ENCODE data around the gene TDRD9. TPM values are rescaled to one million over a fixed set of nuclear protein-coding genes. Genes with fewer than 3 reads are reported as not detected.
"Not testable (repeated sequence)": the region's sequence is repeated elsewhere in the genome, so short reads cannot be mapped to it uniquely, and the experiment has no call there.

TDRD9 gene
- polyA plus RNA-seq, 10 donors, result 0.10 to 1.4 (median 0.51) TPM

DNA sequence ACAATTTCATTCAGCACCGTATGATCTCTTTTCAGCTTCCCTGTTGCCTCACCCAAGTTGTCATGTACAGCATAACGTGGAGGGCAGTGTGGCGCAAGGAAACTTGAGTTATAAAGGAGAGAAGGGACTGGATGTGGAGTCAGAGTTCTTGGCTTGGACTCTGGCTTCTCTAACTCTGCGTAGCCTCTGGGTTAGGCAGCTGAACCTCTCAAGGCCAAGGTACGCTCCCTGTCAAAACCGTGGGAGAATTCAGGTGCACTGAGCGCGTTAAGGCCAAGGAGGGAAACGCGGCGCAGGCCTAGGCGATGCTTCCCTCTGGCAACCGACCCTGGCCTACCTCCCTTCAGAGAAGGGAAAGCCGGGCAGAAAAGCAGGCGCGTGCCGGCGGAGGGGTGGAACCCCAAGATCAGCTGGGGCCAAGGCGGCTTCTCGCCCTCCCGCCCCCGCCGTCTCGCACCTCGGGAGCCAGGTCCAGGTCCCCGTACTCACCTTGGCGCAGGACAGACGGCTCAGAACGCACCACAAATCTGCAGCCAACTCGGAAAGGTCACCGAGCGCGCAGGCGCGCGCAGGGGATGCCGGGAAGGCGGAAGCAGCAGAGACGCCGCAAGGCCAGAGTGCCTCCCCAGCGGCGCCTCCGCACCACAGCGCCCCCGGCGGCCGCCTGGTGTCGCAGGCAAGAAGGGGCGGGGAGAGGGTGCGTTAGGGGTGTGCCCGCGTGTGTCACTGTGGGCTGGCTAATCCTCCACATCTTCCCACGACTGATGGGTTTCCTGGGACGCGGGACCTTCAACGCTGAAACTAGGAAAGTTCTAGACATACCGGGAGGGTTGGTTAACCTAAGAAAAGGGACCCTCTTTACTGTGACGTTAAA, 7.0 kb upstream of the TDRD9 start:
- peak; percentile 91 to 98 (median 98) for DNase-seq

DNA sequence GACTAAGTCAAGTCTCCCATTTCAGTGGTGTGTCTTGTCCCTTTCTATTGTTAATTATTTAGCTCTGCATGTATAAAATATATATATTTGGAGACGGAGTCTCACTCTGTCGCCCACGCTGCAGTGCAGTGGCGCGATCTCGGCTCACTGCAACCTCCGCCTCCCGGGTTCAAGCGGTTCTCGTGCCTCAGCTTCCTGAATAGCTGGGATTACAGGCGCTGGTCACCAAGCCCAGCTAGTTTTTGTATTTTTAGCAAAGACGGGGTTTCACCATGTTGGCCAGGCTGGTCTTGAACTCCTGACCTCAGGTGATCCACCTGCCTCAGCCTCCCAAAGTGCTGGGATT, 6.4 kb upstream of the TDRD9 start:
- DNase-seq, result not testable (repeated sequence)

DNA sequence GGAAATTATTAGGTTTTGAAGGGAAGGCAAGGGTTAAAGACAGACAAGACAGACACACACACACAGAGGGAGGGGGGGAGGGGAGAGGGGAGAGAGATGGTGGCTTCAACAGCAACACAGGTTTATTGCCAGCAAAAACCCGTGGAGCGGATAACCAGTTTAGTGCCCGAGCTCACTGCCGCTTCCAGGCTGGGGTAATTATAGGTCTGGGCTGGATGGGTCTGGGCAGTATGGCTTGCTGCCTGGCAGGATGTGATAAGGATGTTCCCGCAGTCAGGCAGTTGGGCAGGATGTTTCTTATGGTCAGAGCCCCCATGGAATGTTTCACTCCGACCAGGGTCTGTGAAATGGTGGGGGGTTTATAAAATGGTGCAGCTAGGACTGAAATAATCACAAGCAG, 4.4 kb upstream of the TDRD9 start:
- no peak for DNase-seq

DNA sequence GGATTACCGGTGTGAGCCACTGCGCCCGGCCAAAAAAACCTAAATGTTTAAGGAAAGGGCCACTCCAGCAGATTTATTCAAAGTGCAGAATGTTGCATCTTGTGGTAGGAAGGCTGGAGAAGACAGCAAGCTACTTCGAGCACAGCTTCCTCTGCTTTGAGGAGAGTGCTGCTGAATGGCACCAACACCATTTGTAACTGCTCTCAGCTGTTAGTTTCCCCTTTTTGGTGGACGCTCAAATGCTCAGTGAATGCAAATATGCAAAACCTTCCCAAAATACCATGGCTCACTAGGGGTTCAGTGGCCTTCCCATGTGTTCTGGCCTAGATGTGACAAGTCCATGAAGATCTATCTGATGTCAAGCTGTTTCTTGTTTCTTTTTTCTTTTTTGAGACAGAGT, 2.9 kb upstream of the TDRD9 start:
- no peak for DNase-seq

DNA sequence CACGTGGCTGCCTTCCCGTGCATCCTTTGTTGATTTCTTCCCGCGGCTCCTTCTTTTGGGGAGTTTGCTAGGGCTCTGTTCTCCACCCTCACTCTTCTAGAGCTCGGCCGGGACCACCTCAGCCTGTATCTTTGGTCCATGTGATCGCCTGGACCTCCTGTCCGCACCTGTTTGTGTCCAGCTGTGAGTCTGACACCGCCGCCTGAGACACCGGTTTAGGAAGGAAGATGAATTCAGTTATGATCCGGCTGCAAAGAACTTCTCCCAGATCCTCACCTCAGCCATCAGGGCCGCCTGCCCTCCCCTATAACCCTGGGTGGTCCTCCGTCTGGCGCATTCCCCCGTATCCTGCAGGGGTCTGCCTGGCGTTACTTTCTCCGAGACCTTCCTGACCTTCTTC, 690 bp upstream of the TDRD9 start:
- no peak for DNase-seq

DNA sequence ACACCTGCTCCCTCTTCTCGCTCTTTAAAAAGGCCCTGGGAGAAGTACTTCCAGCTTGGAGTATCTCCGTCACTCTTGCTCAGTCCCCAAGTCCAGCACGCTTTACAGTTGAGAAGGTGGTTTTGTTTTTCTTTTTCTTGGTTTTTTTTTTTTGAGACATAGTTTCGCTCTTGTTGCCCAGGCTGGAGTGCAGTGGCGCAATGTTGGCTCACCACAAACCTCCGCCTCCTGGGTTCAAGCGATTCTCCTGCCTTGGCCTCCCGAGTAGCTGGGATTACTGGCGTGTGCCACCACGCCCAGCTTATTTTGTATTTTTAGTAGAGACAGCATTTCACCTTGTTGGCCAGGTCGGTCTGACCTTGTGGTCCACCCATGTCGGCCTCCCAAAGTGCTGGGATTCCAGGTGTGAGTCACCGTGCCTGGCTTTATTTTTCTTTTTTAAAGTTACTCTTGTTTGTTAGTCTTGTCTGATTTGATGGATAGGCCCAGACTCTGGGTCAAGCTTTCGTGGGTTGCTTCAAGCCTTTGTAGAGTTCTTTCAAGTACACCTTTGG, 1.9 kb downstream of the TDRD9 start:
- DNase-seq, result no peak

DNA sequence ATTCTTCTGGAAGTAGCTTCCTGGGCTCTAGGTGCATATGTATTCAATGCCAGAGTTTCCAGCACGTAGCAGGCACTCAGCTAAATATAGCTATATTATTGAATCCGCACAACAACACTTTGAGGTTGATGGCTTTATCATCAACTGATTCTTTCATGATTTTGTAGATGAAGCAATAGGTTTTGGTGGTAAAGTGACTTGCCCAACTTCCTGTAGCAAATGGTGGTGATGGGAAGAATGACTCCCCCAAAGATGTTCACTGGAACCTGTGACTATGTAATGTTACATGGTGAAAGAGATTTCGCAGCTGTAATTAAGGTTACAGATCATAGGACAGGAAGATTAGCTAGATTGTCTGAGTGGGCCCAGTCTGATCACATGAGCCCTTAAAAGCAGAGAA, 3.2 kb downstream of the TDRD9 start:
- no peak for DNase-seq

DNA sequence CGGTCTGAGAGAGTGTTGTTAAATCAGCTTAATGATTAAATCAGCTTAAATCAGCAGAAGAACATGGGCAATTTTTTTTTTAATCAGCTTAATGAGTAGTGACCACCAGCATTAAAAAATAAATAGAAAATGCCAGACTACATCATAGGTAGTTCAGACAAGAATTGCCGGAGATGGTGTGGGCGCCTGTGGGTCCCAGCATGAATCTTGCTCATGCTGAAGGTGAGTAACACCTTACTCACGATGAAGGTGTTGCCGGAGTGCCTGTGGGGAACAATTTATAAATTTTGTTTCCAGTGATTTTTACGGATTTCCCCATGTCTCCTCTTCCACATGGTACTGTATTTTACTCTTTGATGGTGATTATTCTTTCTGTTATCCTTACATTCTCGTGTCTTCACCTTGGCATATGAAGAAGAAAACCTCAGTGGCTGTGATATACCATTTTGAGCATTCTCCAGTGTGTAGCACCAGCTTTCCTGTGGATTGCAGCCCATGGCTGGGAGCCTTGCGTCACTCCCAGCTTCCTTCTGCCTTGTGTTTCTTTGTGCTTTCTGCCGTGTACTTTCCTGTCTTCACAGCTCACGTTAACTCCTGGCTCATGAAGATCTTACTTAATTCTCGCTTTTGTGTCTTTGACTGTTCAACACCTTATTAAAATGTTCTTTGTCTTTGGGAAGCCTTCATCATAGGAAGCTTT, 4.7 kb downstream of the TDRD9 start:
- no peak for DNase-seq

DNA sequence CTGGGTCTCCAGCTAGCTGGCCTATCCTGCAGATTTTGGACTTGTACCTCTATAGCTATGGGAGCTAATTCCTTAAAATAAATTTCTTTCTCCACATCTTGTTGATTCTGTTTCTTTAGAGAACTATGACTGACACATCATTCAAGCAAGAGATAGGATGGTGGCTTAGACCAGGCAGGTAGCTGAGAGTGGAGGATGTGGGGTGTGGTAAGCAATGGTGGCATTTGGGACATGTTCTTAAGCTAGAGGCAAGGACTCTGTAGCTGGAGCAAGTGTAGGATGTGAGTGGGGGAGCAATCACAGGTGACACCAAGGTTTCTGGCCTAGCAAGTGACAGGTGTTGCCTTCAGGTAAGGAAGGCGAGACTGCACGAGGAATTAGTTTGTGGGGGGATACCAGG, 6.8 kb downstream of the TDRD9 start:
- no peak for DNase-seq

DNA sequence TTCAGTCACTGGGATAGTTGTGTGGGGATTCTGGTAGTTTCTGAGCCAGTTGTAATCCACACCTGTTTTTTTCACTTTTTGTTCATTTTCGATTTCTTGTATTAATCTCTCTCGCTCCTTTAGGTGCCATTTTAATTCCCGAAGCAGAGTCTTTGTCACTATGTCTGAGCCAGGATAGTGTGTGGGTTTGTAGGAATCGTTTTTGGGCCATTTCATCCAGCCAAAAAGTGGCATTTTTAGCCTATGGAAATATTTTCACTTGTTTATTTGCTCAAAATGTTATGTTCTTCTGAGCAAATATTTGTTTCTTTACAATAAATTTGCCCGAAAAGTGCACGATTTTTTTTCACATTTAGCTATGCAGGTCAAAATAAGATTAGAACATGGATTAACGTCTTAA, 13.2 kb downstream of the TDRD9 start:
- no peak for DNase-seq

DNA sequence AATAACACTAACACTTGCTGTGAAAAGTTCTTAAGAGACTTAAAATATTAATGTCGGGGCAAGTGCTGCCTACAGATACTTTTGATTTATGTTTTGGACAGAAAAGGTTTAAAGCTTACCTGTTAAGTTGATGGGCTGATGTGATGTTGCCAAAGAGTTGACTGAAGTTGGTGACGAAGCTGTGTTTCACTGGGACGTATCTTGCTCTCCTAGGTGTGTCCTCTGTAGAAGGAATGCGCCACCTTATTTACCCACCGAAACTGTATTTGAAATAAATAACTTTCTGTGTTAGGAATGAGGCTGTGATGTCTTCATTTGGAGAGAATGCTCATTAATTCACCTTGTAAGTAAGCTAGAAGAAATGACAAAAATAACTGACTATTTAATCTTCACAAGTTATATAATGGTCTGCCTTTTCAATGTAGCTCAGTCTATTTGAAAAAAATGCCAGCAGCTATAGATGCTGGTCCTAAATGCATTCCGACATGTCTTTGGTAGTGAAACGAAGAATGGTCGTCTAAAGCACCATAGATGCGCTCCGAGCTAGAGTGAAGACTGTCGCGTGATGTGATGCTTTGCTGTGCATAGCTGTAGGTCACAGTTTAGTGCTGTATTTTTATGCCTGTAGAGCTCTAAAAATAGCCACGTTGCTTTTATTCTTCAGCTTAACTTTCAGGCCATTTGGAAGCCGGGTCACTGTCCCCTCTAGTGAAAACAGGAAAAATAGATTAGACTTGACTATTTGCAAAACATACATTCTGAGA, 13.9 kb downstream of the TDRD9 start, which contains the start of gene RD3L:
RD3L (minus strand) TSS at position 557 of the 764 bp plus-strand sequence. CDS start 834 bp downstream, outside the sequence.
- no peak for DNase-seq

DNA sequence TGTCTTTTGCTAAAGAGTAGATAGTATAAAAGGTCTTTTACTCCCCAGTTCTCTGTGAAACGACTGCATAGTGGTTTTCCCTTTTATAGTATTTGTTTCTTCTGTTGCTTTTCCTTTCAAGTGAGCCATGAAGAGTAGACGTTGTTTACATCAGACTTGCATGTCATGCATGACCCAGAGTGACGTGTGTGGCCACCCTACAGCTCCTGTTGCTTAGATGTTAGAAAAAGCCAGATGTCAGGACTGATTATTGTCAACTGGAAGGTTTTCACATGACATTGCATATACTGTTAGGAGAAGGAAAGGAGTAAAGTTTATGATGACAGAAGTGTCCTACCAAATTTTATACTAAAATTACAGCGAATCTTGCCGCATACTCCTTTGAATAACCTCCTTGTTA, 15.4 kb downstream of the TDRD9 start:
- no peak for DNase-seq

DNA sequence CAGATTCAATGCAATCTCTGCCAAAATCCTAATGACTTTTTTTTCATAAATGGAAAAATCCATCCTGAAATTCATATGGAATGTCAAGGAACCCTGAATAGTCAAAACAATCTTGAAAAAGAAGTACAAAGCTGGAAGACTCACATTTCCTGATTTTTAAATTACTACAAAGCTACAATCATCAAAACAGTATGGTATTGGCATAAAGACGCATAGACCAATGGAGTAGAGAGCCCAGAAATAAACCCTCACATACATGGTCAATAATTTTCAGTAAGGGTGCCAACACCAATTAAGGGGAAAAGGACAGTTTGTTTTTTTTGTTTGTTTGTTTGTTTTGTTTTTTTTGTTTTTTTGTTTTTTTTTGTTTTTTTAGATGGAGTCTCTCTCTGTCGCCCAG, 18.7 kb downstream of the TDRD9 start:
- no peak for DNase-seq

DNA sequence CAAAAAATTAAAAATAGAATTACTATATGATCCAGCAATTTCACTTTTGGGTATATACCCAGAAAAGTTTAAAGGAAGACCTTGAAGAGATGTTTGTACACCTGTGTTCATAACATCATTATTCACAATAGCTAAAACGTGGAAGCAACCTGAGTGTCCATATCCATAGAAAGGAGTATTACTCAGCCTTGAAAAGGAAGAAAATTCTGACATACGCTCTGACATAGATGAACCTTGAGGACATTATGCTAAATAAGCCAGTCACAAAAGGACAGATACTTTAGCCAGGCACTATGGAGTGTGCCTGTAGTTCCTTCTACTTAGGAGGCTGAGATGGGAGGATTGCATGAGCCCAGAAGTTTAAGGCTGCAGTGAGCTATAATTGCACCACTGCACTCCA, 20.2 kb downstream of the TDRD9 start:
- DNase-seq, result no peak

DNA sequence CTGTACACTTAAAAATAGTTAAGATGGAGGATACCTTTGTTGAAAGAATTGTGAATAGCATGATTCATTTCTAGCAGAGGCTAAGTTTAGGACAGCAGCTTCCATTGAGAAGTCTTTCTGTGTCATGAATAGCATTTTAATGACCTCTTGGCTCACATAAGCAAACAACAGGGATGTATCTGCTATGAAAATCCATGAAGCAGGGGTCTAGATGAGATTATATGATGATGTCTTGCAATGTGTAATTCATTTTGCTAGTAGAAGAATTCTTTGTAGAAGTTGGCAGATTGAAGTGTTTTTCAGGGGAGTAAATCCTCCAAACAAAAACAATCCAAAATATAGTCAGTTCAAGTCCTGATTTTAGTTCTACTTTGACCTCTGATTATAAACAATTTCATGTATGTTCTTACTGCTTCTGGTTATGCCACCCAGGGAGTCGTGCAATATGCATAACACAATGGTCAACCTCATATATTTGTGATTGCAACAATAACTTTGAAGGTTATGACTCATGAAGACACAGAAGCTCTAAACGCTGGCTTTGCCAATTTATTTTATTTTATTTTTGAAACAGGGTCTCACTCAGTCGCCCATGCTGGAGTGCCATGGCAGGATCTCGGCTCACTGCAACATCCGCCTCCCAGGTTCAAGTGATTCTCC, 21.0 kb downstream of the TDRD9 start:
- DNase-seq, result no peak

DNA sequence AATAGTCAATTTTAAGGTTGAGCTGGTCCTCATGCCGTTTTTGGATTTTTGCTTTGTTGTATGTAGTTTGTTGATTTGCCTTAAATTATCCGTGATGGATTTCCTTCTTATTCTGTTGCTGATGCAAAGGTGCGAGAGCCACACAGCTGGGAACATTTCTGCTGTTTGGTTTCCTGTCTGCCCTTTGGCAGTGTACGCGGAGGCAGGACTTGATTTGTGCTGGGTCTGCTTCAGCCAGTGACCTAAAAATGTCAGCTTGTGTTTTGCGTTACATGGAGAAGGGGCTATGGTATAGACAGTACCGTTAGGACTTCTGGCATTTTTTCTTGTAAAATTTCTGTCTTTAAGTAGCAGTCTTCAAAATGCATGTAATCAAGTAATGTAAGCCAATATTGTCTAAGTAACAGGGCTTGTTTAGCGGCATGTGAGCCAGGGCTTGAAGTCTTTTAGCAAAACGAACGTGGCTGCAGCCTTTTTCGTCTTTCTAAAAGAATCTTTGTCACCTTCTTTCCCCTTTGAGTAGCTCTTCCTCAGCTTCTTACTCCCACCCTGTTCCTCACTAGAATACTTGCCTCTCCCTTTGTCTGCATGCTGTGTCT, 32.3 kb downstream of the TDRD9 start:
- DNase-seq, result no peak

DNA sequence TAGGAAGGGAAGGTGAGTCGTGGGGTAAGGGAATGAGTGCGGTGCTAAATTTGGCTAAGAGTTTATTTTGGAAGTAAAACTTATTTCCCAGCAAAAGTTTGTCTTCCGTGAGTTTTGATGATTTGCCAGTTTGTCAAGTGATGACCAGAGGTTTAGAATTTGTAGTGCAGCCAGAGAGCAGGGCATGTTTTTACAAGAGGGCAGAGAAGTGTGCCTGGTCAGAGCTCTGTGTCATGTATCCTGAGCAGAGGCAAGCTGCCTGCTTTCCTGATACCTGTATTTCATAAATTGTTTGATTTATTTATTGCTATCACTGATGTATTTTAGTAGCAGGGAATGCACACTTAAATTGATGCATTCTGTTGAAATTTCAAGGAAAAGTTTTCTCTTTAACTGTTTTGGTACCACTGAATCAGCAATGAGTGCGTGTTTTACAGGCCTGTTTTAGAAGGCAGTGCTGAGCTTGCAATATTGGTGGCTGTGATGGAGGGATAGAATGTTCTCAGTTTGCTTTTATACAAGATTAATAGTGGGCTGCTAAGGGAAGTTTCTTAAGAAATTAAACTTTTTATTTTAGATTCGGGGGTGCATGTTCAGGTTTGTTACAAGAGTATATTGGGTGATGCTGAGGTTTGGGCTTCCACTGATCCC, 33.8 kb downstream of the TDRD9 start:
- DNase-seq, result no peak

DNA sequence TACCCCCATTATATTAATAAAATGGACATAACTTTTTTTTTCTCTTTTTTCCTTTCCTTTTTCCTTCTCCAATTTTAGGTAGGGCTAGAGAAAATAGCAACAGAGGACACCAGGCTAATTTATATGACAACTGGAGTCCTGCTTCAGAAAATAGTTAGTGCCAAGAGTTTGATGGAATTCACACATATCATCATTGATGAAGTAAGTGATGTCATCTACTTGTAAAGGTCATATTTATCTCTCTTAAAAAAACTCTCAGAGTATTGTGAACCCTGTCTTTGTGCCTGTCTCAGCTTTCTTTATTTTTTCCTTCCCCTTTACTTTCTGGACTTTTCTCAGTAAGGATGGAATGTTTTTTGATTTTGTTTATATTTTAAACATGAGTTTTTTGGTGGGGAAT, 38.4 kb downstream of the TDRD9 start:
- DNase-seq, result no peak

DNA sequence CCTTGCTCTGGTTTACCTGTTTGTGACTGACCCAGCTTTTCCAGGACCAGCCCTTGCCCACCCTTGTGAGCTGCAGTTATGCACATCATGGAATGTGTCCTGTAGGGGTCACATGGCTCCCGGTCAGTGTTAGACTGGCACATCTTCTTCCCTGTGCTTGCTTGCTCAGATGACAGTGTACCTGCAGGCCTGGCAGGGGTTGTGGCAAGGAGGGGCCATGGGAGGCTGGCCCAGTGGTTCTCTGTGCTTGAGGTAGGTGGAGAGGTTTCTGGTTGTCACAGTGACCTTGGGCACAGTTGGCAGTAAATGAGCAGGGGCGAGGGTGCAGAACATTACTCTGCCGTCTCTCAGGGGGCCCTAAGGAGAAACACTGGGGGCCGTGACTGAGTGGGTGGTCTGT, 41.7 kb downstream of the TDRD9 start:
- no peak for DNase-seq

DNA sequence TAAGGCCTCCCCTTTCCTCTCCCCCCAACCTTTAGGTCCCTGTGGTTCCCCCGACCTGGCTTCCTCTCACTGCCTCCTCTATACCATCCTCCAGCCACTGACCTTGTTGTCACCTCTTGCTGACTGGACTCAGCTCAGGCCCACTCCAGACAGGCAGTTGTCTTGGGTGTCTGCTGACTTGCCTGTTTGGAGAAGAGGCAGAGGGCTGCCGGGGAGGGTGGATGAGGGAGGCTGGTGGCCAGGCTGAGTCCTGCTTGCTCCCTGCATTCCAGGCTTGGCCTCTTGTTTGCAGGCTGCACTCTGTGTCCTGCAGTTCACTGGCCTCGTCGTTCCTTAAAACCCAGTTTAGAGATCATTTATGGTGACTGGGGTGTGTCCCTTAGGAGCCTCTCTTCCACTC, 45.1 kb downstream of the TDRD9 start:
- DNase-seq, result no peak

DNA sequence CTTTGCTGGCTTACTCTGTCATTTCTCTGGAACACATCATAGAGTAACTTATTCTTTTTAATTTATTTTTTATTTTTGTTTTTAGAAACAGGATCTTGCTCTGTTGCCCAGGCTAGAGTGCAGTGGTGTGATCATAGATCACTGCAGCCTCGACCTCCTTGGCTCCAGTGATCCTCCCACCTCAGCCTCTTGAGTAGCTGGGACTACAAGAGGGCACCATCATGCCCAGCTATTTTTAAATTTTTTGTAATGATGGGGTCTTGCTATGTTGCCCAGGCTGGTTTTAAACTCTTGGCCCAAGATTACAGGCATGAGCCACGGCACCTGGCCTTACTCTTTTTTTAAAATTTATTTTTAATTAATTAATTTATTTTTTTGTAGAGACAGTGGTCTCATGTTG, 46.3 kb downstream of the TDRD9 start:
- DNase-seq, result no peak
